Measurements from ENCODE around the gene PTPN7.

Gene PTPN7

DNA sequence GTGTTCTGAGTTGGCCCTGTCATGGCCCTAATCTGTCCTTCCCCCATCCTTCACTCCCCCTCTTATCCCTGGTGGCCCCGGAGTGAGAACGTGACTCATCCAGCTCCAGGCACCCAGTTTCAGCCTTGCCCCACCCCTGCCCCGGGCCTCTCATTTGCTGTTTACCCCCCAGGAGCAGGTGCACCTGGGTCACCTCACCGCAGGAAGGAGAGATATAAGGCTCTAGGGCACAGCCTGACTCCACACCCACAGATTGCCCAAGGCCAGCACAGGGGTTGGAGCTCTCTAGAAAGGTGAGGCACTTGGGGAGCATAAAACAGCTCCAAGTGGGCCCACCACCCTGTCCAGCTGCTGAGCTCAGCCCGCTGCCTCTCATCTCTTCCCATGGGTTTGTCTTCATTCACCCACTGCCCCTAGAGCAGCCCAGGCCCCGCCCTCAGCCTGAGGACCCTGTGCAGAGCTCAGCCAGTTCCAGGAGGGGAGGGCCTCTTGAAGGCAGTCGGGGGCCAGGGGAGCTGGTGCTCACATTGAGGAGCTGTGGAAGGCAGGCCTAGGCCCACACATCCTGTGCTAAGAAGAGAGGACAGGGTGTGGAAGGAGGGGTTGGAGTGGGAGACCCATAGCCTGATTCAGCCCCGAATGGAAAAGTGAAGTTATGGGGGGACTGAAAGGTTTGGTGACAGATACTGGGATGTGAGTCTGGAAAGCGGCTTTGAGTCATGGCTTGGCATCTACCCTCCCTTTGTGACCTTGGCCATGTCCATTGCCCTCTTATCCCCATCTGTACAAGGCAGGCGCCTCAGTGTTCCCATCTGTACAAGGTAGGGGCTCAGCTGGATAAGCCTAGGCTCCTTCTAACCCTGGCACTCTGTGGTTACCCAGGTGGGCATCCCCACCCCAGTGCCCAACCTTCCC, 53.8 kb downstream of the PTPN7 start:
- DNase-seq (ENCODE audit: low read depth in 2 of 2), result no peak

DNA sequence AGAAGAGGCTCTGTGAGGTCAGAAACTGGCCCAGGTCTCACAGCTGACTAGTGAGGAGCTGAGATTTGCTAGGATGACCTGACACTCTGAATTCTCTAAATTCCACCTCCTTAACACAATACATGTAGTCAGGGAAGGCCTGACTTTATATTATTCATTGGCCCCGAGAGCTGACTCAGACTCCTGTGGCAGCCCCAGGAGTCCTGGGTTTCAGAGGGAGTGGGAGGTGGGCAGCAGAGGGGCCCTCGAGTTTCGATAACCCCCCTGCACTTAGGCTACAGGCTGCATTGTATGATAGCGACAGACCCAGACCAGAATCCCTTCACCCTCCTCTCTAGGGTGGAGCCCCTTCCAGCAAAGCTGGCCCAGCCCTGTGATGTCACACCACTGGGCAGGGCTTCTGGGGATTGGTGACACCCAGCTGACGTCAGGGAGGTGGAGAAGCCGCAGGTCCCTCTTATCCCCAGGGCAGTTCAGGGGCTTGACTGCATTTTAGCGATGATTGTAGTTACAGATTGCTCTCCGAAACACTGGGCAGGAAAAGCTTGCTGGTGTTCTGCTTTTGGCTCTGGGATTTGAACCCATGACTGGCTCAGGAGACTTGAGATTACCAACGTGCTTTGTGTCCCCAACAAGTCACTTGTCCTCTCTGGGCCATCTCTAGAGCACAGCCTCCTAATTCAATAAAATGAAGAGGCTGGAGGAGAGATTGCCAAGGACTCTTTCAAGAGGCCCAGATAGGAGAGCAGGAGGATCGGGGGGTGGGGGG, 54.6 kb downstream of the PTPN7 start:
- no peak for DNase-seq (ENCODE audit: low read depth in 2 of 2)

DNA sequence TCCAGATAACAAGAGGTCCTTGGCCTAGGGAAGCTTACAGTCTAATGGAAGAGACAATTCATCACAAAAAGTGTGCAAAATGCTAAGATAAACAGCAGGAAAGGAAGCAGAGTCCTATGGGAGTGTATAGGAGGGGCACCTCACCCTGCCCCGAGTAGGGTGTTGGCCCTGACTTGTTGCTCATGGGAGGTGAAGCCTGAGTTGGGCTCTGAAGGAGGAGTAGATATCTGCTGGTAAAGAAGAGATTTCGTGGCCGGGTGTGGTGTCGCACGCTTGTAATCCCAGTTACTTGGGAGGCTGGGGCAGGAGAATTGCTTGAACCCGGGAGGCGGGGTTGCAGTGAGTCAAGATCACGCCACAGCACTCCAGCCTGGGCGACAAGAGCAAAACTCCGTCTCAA, 56.3 kb downstream of the PTPN7 start:
- no peak for DNase-seq (ENCODE audit: low read depth in 2 of 2)

DNA sequence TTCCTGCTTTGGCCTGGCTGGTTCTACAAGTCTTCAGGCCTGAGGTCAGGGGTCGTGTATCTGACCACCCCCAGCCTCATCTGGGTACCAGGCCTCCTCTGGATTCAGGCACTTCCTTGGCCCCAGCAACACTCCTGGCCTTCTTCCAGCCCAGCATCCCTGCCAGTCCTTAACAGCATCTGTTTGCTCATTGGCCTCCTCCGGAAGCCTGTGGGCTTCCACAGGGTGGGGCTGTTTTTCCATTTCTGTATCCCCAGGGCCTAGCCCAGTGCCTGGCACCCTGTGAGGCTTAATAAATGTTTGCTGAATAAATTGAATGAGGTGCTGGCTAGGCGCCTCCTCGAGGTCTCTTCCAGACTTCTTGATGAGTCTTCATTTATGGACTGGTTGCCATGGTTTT, 59.2 kb downstream of the PTPN7 start:
- DNase-seq (ENCODE audit: low read depth in 2 of 2), result no peak

All from activated CD4-positive, alpha-beta T cell treated with anti-CD3 and anti-CD28 coated beads for 24 hours (primary cell).